OCI-LY7 (cell line): ENCODE results near the gene HELQ.

ENCODE experiments used
- EZH2phosphoT487 ChIP-seq: fragments of 200-600 bp; sonication (generic); IDR thresholded peaks from 2 replicates; pipeline ENCODE4 v1.6.1; 2018; ENCODE audit warnings: low read depth, borderline replicate concordance, mild to moderate bottlenecking, mixed run types, antibody characterized with exemption, low read length, moderate library complexity, mixed read lengths
- TF ChIP-seq, protein P1 (sequence below): fragments of 200-600 bp; sonication (generic); conservative IDR thresholded peaks from 2 replicates; pipeline ENCODE4 v1.5.1; 2014; ENCODE audit warnings: mild to moderate bottlenecking, antibody characterized with exemption, low read length, moderate library complexity, mixed read lengths

DNA sequence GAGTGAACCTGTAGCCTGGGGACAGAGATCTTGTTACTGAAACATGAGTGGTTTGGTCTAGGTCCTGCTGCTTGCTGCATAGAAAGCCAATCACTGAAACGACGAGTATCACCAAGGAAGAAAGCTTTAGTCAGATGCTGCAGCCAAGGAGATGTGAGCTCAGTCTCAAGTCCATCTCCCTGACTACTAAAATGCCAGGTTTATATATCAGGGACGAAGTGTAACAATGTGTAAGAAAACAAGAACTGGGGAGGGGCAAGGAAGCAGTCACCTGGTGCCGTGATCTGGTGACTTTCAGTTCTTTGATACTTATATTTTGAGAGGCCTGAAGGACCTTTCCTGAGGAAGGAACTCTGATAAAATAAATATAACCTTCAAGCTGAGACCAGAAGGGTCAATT is 48.9 kb upstream of the HELQ start:
- TF ChIP-seq, protein P1, sequence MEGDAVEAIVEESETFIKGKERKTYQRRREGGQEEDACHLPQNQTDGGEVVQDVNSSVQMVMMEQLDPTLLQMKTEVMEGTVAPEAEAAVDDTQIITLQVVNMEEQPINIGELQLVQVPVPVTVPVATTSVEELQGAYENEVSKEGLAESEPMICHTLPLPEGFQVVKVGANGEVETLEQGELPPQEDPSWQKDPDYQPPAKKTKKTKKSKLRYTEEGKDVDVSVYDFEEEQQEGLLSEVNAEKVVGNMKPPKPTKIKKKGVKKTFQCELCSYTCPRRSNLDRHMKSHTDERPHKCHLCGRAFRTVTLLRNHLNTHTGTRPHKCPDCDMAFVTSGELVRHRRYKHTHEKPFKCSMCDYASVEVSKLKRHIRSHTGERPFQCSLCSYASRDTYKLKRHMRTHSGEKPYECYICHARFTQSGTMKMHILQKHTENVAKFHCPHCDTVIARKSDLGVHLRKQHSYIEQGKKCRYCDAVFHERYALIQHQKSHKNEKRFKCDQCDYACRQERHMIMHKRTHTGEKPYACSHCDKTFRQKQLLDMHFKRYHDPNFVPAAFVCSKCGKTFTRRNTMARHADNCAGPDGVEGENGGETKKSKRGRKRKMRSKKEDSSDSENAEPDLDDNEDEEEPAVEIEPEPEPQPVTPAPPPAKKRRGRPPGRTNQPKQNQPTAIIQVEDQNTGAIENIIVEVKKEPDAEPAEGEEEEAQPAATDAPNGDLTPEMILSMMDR, result no peak
- TF ChIP-seq EZH2phosphoT487, result no peak
